Vagina (tissue), 2 donors: ENCODE data around the gene RAB8B. TPM values are rescaled to one million over a fixed set of nuclear protein-coding genes. Genes with fewer than 3 reads are reported as not detected.
"Not testable (repeated sequence)": the region's sequence is repeated elsewhere in the genome, so short reads cannot be mapped to it uniquely, and the experiment has no call there.

Source experiments
- DNase-seq, 2 donors: peaks; one replicate each; pipeline ENCODE4 v3.0.0-alpha.2; 2017; ENCODE audit errors: extremely low spot score in 2 of 2
- H3K27ac ChIP-seq: fragments of 200-600 bp; sonication (generic); one replicate; pipeline ENCODE4 v1.5.1; 2019
- H3K27me3 ChIP-seq: fragments of 200-600 bp; sonication (generic); one replicate; pipeline ENCODE4 v1.5.1; 2019
- H3K36me3 ChIP-seq, 2 donors: fragments of 200-600 bp; sonication (generic); one replicate each; pipeline ENCODE4 v1.5.1; 2017 to 2019
- H3K4me1 ChIP-seq: fragments of 200-600 bp; sonication (generic); one replicate; pipeline ENCODE4 v1.5.1; 2019
- H3K4me3 ChIP-seq, 2 donors: fragments of 200-600 bp; sonication (generic); 1 replicate in 1 of 2; 2 replicates in 1 of 2; pipeline ENCODE4 v1.5.1; 2016 to 2019
- H3K9me3 ChIP-seq: fragments of 200-600 bp; sonication (generic); one replicate; pipeline ENCODE4 v1.5.1; 2019
- POLR2A ChIP-seq, 2 donors: fragments of 450-650 bp; IDR thresholded peaks; one replicate each; pipeline ENCODE4 v1.6.1; 2017; ENCODE audit warnings: antibody characterized with exemption in 2 of 2, mild to moderate bottlenecking in 2 of 2, moderate library complexity in 2 of 2
- POLR2AphosphoS5 ChIP-seq, 2 donors: sonication (generic); formaldehyde crosslinking; IDR thresholded peaks; one replicate each; pipeline ENCODE4 v1.9.0; 2017; ENCODE audit warnings: antibody characterized with exemption in 2 of 2, mild to moderate bottlenecking in 2 of 2, low read depth in 1 of 2; ENCODE audit not compliant: insufficient read depth in 1 of 2
- intact Hi-C: fragments of 100-400 bp; cut with DNase I; formaldehyde crosslinking; loops from one replicate; pipeline ENCODE4 v1.15.1; 2023
- total RNA-seq: library from RNA; depleted of rRNA; stranded (reverse); fragments of >200 nt; gene quantifications from one replicate; pipeline ENCODE4 v1.2.3, GENCODE V29; 2016
- TF ChIP-seq, protein P1 (sequence below), 3 experiments: fragments of 450-650 bp in 2 of 3; fragments of 200-600 bp in 1 of 3; sonication (generic) in 1 of 3; IDR thresholded peaks; one replicate each; pipeline ENCODE4 v1.5.1; 2017 to 2019; ENCODE audit warnings: antibody characterized with exemption in 3 of 3, mild to moderate bottlenecking in 2 of 3, moderate library complexity in 2 of 3

The RAB8B gene
- total RNA-seq, 1 donor from 2014 or later, result 29.5 TPM

DNA sequence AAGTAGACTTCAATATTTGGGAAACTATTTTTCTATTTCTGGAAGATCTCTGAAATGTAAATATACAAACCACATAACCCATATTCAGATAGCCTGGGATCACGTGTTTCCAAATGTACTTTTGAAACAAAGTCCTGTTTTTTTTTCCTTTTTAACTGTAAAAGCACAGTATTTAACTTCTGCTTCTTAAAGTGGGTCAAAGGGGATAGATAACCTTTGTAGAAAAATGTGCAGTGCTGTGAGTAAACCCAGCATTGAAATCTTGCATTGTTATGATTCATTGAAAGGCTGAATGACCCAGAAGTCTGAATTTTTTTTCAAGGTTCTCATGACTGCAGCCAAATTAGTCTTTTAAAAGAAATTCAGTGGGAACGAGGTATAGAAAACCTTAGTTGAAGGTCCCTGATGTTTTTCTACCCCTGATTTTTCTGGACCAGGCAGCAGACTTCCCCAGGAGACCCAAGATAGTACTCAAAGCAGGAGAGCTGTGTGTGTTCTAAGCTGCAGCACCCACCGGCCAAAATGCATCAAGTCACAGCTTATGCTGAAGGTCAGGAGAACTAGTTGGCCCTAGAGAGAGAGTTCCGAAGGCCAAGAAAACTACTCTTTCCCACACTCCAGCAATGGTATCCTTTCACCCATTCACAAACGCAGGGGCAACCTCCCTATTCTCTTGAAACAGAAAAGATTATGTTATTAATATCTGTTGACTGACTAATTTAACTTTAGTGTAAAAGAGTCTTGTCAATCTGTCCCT is 44.4 kb downstream of the RAB8B start:
- TF ChIP-seq POLR2A (IDR thresholded peaks at IDR 0.05), result no peak
- no peak for TF ChIP-seq POLR2AphosphoS5 (IDR thresholded peaks at IDR 0.05; ENCODE audit: insufficient read depth in 1 of 2, low read depth in 1 of 2)
- TF ChIP-seq, protein P1, sequence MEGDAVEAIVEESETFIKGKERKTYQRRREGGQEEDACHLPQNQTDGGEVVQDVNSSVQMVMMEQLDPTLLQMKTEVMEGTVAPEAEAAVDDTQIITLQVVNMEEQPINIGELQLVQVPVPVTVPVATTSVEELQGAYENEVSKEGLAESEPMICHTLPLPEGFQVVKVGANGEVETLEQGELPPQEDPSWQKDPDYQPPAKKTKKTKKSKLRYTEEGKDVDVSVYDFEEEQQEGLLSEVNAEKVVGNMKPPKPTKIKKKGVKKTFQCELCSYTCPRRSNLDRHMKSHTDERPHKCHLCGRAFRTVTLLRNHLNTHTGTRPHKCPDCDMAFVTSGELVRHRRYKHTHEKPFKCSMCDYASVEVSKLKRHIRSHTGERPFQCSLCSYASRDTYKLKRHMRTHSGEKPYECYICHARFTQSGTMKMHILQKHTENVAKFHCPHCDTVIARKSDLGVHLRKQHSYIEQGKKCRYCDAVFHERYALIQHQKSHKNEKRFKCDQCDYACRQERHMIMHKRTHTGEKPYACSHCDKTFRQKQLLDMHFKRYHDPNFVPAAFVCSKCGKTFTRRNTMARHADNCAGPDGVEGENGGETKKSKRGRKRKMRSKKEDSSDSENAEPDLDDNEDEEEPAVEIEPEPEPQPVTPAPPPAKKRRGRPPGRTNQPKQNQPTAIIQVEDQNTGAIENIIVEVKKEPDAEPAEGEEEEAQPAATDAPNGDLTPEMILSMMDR (IDR thresholded peaks at IDR 0.05), result no peak
- Histone ChIP-seq H3K27me3 (no peaks in the 10 kb centered on the region), H3K4me1 (peaks cover 42% of the 10 kb centered on the region), H3K4me3 (no peak overlapping the region), H3K36me3 (no peaks in the 10 kb centered on the region), H3K9me3 (no peaks in the 10 kb centered on the region), H3K27ac (peak overlapping the region; percentile 64)
- DNase-seq, result no peak
- intact Hi-C loops, result no loop called here

DNA sequence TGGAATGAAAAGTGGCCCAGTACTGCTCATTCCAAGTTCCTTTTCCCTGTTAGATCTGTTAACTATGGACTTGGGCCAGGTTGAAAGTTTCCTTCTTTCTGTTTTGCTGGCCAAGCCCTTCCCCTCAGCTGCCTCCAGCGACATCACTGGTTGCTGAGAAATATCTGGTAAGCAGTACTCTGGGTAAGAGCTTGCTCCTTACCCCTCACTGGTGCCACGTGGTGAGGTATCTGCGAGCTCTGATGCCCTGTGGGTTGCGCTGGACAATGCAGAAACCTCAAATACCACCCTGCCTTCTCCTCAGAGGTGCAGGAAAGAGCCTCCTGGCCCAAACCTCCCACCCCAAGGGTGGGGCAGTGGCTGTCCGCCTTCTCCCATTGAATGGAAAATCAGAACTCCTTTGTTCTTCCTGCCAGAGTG is 45.1 kb downstream of the RAB8B start:
- no peak overlapping the region for H3K4me3 ChIP-seq
- peaks cover 48% of the 10 kb centered on the region for H3K4me1 ChIP-seq
- DNase-seq, result no peak
- TF ChIP-seq POLR2A (IDR thresholded peaks at IDR 0.05) (no peak), POLR2AphosphoS5 (IDR thresholded peaks at IDR 0.05; ENCODE audit: insufficient read depth in 1 of 2, low read depth in 1 of 2) (peak in 1 of 2 donors; percentile 16)
- H3K36me3 ChIP-seq, result no peaks in the 10 kb centered on the region
- H3K27ac ChIP-seq, result peak overlapping the region; percentile 64
- no peaks in the 10 kb centered on the region for H3K9me3 ChIP-seq
- no peaks in the 10 kb centered on the region for H3K27me3 ChIP-seq
- intact Hi-C loops, result no loop called here

DNA sequence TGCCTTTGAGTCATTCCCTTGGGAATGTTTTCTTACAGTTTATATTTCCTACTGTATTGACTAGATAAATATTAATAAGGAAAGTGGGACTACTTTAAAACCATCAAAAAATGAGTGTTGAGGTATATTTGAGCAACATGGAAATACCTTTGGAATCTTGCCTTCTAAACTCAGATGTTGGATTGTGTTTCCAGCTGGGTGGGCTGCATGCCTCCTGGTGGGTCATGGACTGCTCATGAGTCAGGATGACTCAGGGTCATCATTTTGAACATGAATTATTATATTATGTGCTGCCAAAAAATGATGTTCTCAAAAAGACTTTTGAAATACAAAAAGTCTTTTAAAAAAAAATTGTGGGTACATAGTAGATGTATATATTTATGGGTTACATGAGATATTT is 46.9 kb downstream of the RAB8B start:
- intact Hi-C loops, result no loop called here
- TF ChIP-seq, protein P1 (IDR thresholded peaks at IDR 0.05), result no peak
- TF ChIP-seq POLR2A (IDR thresholded peaks at IDR 0.05) (no peak), POLR2AphosphoS5 (IDR thresholded peaks at IDR 0.05; ENCODE audit: insufficient read depth in 1 of 2, low read depth in 1 of 2) (no peak)
- peaks cover 53% of the 10 kb centered on the region for H3K4me1 ChIP-seq
- no peaks in the 10 kb centered on the region for H3K27me3 ChIP-seq
- H3K4me3 ChIP-seq, result no peak overlapping the region
- H3K27ac ChIP-seq, result no peak overlapping the region
- DNase-seq, result no peak
- no peaks in the 10 kb centered on the region for H3K36me3 ChIP-seq
- no peaks in the 10 kb centered on the region for H3K9me3 ChIP-seq

DNA sequence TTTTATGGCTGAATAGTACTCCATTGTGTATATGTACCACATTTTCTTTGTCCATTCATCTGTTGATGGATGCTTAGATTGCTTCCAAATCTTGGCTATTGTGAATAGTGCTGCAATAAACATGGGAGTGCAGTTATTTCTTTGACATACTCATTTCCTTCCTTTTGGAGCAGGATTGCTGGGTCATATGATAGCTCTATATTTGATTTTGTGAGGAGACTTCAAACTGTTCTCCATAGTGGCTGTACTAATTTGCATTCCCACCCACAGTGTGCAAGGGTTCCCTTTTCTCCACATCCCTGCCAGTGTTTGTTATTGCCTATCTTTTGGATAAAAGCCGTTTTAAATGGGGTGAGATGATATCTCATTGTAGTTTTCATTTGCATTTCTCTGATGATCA is 47.7 kb downstream of the RAB8B start:
- H3K27ac ChIP-seq, intact Hi-C loops, H3K4me3 ChIP-seq, H3K27me3 ChIP-seq, H3K9me3 ChIP-seq, H3K36me3 ChIP-seq, DNase-seq: not testable (repeated sequence)
- peaks cover 53% of the 10 kb centered on the region for H3K4me1 ChIP-seq

DNA sequence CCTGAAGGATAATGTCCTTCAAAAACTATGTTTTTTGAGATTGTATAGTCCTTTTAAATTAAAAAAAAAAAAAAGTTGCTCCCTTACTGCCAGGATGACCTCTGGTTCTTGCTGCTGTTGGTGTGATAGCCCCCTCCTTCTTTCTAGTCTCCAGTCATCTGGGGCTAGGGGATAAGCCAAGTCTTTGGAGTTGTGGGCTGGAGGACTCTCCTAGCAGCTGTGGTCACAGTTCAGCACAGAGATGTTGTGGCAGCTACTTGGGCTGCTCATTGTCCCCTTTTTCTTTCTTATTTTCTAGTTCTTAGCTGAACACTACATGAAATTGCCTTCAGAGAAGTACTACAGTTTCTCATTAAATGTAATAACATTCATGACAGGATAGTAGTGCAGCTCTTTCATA is 48.8 kb downstream of the RAB8B start:
- peaks cover 53% of the 10 kb centered on the region for H3K4me1 ChIP-seq
- H3K9me3 ChIP-seq, result no peaks in the 10 kb centered on the region

DNA sequence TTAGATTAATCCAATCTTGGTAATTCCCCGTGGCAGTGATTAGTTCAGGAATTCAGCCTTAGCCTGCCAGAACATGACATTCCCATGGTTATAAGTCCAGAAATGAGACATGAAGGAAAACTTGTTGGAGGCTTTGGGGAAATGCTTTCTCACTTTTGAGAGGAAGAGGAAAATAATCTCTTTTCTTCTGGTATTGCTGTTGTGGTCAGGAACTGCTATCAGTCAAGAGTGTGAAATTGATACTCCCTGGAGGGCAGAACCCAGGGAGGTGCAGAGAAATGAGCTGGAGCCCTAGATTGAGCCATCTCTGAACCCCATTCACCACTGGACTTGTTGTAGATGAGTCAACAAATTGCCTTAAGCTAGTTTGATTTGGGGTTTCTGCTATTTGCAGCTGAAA is 49.4 kb downstream of the RAB8B start:
- no peaks in the 10 kb centered on the region for H3K27me3 ChIP-seq
- H3K9me3 ChIP-seq, result no peaks in the 10 kb centered on the region
- no peak overlapping the region for H3K4me3 ChIP-seq
- H3K4me1 ChIP-seq, result peaks cover 53% of the 10 kb centered on the region
- H3K27ac ChIP-seq, result no peak overlapping the region
- TF ChIP-seq, protein P1 (IDR thresholded peaks at IDR 0.05), result no peak
- TF ChIP-seq POLR2AphosphoS5 (IDR thresholded peaks at IDR 0.05; ENCODE audit: insufficient read depth in 1 of 2, low read depth in 1 of 2), result no peak
- no peak for TF ChIP-seq POLR2A (IDR thresholded peaks at IDR 0.05)
- H3K36me3 ChIP-seq, result no peaks in the 10 kb centered on the region
- no peak for DNase-seq
- intact Hi-C loops, result no loop called here

More for the DNA sequence above, 48.8 kb downstream of the RAB8B start:
- no peak overlapping the region for H3K4me3 ChIP-seq
- TF ChIP-seq POLR2A (IDR thresholded peaks at IDR 0.05) (no peak), POLR2AphosphoS5 (IDR thresholded peaks at IDR 0.05; ENCODE audit: insufficient read depth in 1 of 2, low read depth in 1 of 2) (no peak)
- TF ChIP-seq, protein P1 (IDR thresholded peaks at IDR 0.05), result no peak
- H3K27ac ChIP-seq, result no peak overlapping the region
- DNase-seq, result no peak
- H3K27me3 ChIP-seq, result no peaks in the 10 kb centered on the region
- intact Hi-C loops, result no loop called here
- H3K36me3 ChIP-seq, result no peaks in the 10 kb centered on the region
